Type B pancreatic cell (in vitro differentiated cells): ENCODE data around the gene CPSF3. TPM values are rescaled to one million over a fixed set of nuclear protein-coding genes. Genes with fewer than 3 reads are reported as not detected.

Experiments used
- DNase-seq: peaks from one replicate; pipeline ENCODE4 v3.0.0; 2021; ENCODE audit warnings: mixed read lengths; ENCODE audit not compliant: unreplicated experiment; ENCODE audit errors: extremely low spot score
- H3K27ac Mint-ChIP-seq: 2 replicates; pipeline ENCODE4 v1.8.0; 2021; ENCODE audit warnings: mild to moderate bottlenecking, mixed read lengths
- H3K27me3 Mint-ChIP-seq: 2 replicates; pipeline ENCODE4 v1.8.0; 2021; ENCODE audit warnings: mixed read lengths
- H3K36me3 Mint-ChIP-seq: 2 replicates; pipeline ENCODE4 v1.8.0; 2021; ENCODE audit warnings: mixed read lengths
- H3K4me1 Mint-ChIP-seq: one replicate; pipeline ENCODE4 v1.8.0; 2021; ENCODE audit warnings: mixed read lengths; ENCODE audit not compliant: unreplicated experiment
- H3K4me3 Mint-ChIP-seq: 2 replicates; pipeline ENCODE4 v1.8.0; 2021; ENCODE audit warnings: mild to moderate bottlenecking, mixed read lengths
- H3K9me3 Mint-ChIP-seq: 2 replicates; pipeline ENCODE4 v1.8.0; 2021; ENCODE audit warnings: mixed read lengths
- long read RNA-seq: library from polyadenylated mRNA; unstranded; transcript quantifications from one replicate; pipeline ENCODE4 v2.0.0, GENCODE V29; 2020
- total RNA-seq: library from RNA; stranded (reverse); gene quantifications from 2 replicates; pipeline ENCODE4 v1.2.1, GENCODE V29; 2021; ENCODE audit warnings: low replicate concordance
- TF ChIP-seq, protein P1 (sequence below): fragments of 200-600 bp; sonication (generic); conservative IDR thresholded peaks from 2 replicates; pipeline ENCODE4 v1.5.0; 2021; ENCODE audit warnings: antibody characterized with exemption, mild to moderate bottlenecking

Gene CPSF3
- 38.9 and 60.6 TPM in 2 replicates for total RNA-seq
- long read RNA-seq, transcript CPSF3-201 (18 exons, 2,345 nt): major isoform, 355 of 401 reads
- long read RNA-seq, partial matches to known transcripts: 35 of 401 reads
- long read RNA-seq, other reads (novel, unspliced or antisense): 11 of 401 reads

DNA sequence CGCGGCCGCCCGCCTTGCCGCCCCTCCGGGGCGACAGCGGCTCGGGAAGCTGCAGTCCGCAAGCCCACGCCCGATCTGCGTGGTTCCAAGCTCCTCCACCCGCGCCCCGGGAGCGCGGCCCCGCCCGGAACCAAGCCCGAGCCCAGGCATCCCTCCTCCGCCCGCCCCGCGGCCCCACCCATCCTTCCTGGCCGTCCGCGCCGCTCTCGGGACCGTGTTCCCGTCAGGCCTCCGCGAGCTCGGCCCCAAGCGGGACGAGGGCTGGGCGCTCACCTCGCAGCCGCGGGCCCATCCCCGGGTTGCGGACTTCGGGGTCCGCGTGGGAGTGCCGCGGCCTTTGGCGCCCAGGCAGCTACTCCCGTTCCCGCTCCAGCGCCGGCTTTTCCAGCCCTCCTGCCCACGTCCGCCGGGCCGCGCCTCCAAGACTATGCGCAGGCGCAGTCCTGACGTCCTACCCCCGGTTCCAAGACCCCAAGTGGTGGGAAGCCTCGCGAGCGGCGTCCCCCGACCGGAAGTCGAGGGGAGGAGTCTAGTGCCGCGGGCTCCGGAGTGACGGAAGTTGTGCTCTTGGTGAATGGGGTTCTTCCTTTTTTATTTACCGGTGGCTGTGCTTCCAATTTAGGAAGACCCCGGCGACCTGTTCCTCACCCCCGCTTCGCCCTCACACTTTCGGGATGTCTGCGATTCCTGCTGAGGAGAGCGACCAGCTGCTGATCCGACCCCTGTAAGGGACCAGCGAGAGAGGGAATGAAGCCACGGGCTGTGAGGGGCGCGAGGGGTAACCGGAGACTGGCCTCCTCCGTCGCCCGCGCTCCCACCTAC lies at the start of gene CPSF3, which contains the start of gene ITGB1BP1:
TSS of gene CPSF3 (plus strand) at position 555 of the 822 bp plus-strand sequence. CDS start at position 675, 120 bp downstream.
TSS of gene ITGB1BP1 (minus strand) at position 429 of the 822 bp plus-strand sequence. CDS start 4,831 bp downstream, outside the sequence.
- Mint-ChIP-seq H3K27ac (peak within 1 kb of the TSS; percentile 84), H3K4me3 (peak within 1 kb of the TSS; percentile 91), H3K4me1 (peaks cover 22% of the 10 kb centered on the region), H3K9me3 (no peaks in the 10 kb centered on the region), H3K36me3 (peaks cover 4% of the 10 kb centered on the region), H3K27me3 (no peaks in the 10 kb centered on the region)
- peak; percentile 99 for DNase-seq
- TF ChIP-seq, protein P1, sequence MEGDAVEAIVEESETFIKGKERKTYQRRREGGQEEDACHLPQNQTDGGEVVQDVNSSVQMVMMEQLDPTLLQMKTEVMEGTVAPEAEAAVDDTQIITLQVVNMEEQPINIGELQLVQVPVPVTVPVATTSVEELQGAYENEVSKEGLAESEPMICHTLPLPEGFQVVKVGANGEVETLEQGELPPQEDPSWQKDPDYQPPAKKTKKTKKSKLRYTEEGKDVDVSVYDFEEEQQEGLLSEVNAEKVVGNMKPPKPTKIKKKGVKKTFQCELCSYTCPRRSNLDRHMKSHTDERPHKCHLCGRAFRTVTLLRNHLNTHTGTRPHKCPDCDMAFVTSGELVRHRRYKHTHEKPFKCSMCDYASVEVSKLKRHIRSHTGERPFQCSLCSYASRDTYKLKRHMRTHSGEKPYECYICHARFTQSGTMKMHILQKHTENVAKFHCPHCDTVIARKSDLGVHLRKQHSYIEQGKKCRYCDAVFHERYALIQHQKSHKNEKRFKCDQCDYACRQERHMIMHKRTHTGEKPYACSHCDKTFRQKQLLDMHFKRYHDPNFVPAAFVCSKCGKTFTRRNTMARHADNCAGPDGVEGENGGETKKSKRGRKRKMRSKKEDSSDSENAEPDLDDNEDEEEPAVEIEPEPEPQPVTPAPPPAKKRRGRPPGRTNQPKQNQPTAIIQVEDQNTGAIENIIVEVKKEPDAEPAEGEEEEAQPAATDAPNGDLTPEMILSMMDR: peak; percentile 22

DNA sequence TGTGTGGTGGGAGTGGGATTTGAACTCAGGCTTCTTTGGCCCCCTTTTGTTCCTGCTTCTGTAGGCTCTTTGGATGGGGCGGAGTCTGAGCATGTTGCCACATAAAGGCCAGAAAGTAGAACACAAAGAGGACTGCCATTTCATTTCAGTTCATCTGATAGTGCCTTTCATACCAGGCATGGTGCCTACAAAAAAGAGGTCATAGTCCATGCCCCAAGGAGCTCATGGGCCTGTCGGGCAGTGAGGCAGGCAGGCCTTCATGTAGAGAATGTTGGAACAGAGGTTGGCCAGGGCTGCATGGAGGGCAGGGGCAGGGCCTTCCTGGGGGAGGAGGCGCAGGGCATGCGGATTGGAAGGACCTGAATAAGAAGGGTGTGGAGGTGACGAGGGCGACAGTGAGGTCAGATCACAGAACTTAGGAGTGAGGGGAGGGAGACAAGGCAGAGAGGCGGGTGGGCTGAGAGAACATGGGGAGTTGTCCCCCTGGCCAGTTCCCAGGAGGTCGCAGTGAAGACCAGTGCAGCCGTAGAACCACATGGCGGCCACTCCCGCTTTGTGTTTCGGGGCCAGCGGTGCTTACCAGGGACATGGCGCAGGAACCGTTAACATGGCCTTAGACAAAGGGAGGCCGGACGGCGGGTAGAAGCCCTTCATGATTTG lies 49.3 kb upstream of the CPSF3 start:
- H3K4me1 Mint-ChIP-seq: peaks cover 10% of the 10 kb centered on the region
- H3K27ac Mint-ChIP-seq: peak overlapping the region; percentile 35
- no peak for DNase-seq
- H3K9me3 Mint-ChIP-seq: no peaks in the 10 kb centered on the region
- TF ChIP-seq, protein P1: no peak
- H3K36me3 Mint-ChIP-seq: peaks cover 30% of the 10 kb centered on the region
- H3K27me3 Mint-ChIP-seq: no peaks in the 10 kb centered on the region
- no peak overlapping the region for H3K4me3 Mint-ChIP-seq

DNA sequence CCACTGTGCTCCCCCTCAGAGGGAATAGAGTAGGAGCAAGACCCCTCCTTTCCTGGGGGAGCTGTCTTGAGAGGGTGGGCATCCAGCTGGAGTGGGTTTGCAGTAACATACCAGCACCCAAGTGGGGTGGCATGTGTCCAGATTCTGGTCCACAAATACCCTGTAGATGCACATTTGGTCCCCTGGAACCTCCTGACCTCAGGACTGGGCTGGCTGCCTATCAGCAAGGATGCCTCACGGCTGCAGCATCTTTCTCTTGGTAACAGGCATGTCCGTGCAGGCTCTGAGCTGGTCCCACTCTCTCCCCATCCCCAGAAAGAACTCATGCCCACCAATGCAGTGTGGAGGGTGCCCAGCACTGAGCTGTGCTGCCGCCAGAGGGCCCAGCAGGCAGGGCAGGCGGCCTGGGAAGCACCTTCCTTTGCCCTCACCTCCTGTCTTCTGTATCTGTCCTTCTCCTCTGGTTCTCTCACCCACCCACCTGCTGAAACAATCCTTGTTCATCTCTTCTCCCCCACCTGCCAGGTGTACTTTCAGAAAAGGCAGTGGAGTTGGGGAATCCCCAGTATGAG lies 47.5 kb upstream of the CPSF3 start:
- no peak overlapping the region for H3K4me3 Mint-ChIP-seq
- no peaks in the 10 kb centered on the region for H3K27me3 Mint-ChIP-seq
- TF ChIP-seq, protein P1: no peak
- no peaks in the 10 kb centered on the region for H3K9me3 Mint-ChIP-seq
- H3K27ac Mint-ChIP-seq: no peak overlapping the region
- H3K36me3 Mint-ChIP-seq: peaks cover 26% of the 10 kb centered on the region
- peaks cover 5% of the 10 kb centered on the region for H3K4me1 Mint-ChIP-seq
- DNase-seq: no peak

DNA sequence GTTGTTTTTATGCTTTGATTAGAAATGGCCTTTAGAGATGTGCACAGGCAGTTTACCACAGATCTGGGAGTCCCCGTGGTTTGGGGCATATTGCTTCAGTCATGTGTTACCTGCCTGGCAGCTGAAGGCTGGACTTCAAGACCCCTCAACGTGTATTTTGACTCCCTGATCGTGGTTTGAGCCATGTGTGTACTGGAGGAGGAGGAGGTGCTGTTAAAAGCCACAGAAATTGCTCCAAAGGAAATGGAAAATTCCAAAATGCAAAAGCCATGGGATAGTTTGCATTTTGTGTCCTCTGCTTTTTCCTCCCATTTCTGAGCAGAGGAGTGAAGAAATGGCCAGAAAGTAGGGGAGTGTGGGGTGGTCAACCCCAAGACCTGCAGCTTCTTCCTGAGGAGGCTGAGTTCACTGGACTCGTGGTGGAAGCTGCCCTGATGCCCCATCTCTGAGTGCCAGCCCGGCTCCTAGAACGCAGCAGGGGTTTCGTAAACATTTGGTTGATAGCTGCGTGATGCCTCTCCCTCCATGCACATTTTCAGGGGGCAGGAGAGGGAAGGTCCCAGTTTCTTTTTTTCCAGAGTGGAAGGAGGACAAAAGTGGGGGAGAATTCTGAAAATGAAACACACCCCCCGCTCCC lies 45.9 kb upstream of the CPSF3 start:
- Mint-ChIP-seq H3K4me1 (no peaks in the 10 kb centered on the region), H3K27ac (no peak overlapping the region), H3K9me3 (no peaks in the 10 kb centered on the region), H3K4me3 (no peak overlapping the region), H3K36me3 (peaks cover 23% of the 10 kb centered on the region), H3K27me3 (no peaks in the 10 kb centered on the region)
- no peak for DNase-seq
- TF ChIP-seq, protein P1: no peak
